IMR-90 (cell line): ENCODE data around the gene CADM1. TPM values are rescaled to one million over a fixed set of nuclear protein-coding genes. Genes with fewer than 3 reads are reported as not detected.

ENCODE experiments used
- ATAC-seq: fragments of 200-7000 bp; cut with Tn5 transposase; 2 replicates; pipeline ENCODE4 v1.9.1; 2020; ENCODE audit warnings: low read depth, mild to moderate bottlenecking, moderate library complexity
- BruUV-seq: library from RNA; stranded (reverse); fragments of 400-500 nt; replicated peaks from 2 replicates; lab custom pipeline; 2021; lab: Mats Ljungman, UMichigan
- CTCF ChIA-PET: fragments of 300-600 bp; formaldehyde crosslinking; extraction: SDS; loops from one replicate; lab custom pipeline; 2021; ENCODE audit warnings: antibody characterized with exemption; lab: Yijun Ruan, JAX
- POLR2A ChIA-PET: fragments of 300-600 bp; sonication (Branson Sonifier 250); formaldehyde crosslinking; loops from one replicate; lab custom pipeline; 2022; ENCODE audit warnings: antibody characterized with exemption; ENCODE audit not compliant: unreplicated experiment; lab: Charles Lee
- DNase-seq: peaks from one replicate; pipeline ENCODE4 v3.0.0; 2013
- H2AFZ ChIP-seq: replicated peaks from 2 replicates; pipeline ENCODE3; 2013; ENCODE audit warnings: low read length, mild to moderate bottlenecking; ENCODE audit not compliant: poor library complexity
- H2AK5ac ChIP-seq: 2 replicates; pipeline ENCODE4 v1.6.1; 2013; ENCODE audit warnings: low read depth, low read length, inconsistent platforms
- H2AK9ac ChIP-seq: replicated peaks from 2 replicates; pipeline ENCODE3; 2013; ENCODE audit warnings: mild to moderate bottlenecking, low read depth, low read length, moderate library complexity; ENCODE audit not compliant: poor library complexity
- H2BK120ac ChIP-seq: 2 replicates; pipeline ENCODE4 v1.6.1; 2013; ENCODE audit warnings: low read depth, low read length, inconsistent platforms
- H2BK15ac ChIP-seq: 3 replicates; pipeline ENCODE4 v1.6.1; 2013; ENCODE audit warnings: low read depth, low read length, inconsistent platforms
- H2BK20ac ChIP-seq: 2 replicates; pipeline ENCODE4 v1.6.1; 2013; ENCODE audit warnings: low read depth, mild to moderate bottlenecking, inconsistent platforms, low read length, moderate library complexity
- H2BK5ac ChIP-seq: 2 replicates; pipeline ENCODE4 v1.6.1; 2013; ENCODE audit warnings: mild to moderate bottlenecking, low read depth, low read length, inconsistent platforms; ENCODE audit not compliant: poor library complexity, severe bottlenecking
- H3K14ac ChIP-seq: replicated peaks from 2 replicates; pipeline ENCODE4 v1.6.1; 2013; ENCODE audit warnings: low read depth, low read length, inconsistent platforms
- H3K18ac ChIP-seq: 2 replicates; pipeline ENCODE4 v1.6.1; 2013; ENCODE audit warnings: low read depth, low read length, control low read depth
- H3K23ac ChIP-seq: 2 replicates; pipeline ENCODE4 v1.6.1; 2013; ENCODE audit warnings: low read depth, low read length, inconsistent platforms
- H3K27ac ChIP-seq: 2 replicates; pipeline ENCODE4 v1.5.1; 2013; ENCODE audit warnings: mild to moderate bottlenecking, control low read depth, low read length; ENCODE audit not compliant: insufficient read depth
- H3K27me3 ChIP-seq: 2 replicates; pipeline ENCODE4 v1.6.1; 2013; ENCODE audit warnings: low read length; ENCODE audit not compliant: control insufficient read depth, insufficient read depth
- H3K36me3 ChIP-seq: 2 replicates; pipeline ENCODE4 v1.6.1; 2013; ENCODE audit warnings: low read length, mixed read lengths; ENCODE audit not compliant: control insufficient read depth, insufficient read depth
- H3K4ac ChIP-seq: 2 replicates; pipeline ENCODE4 v1.6.1; 2013; ENCODE audit warnings: low read depth, low read length, inconsistent platforms
- H3K4me1 ChIP-seq: 2 replicates; pipeline ENCODE4 v1.6.1; 2013; ENCODE audit warnings: low read length, mixed read lengths; ENCODE audit not compliant: control insufficient read depth, insufficient read depth
- H3K4me2 ChIP-seq: 2 replicates; pipeline ENCODE4 v1.6.1; 2013; ENCODE audit warnings: low read depth, mild to moderate bottlenecking, control low read depth, low read length, moderate library complexity
- H3K4me3 ChIP-seq: 2 replicates; pipeline ENCODE4 v1.5.1; 2013; ENCODE audit warnings: low read depth, mild to moderate bottlenecking, control low read depth, low read length, moderate library complexity; ENCODE audit not compliant: insufficient read depth
- H3K56ac ChIP-seq: 2 replicates; pipeline ENCODE4 v1.6.1; 2013; ENCODE audit warnings: low read length, inconsistent platforms; ENCODE audit not compliant: insufficient read depth; ENCODE audit errors: extremely low read depth
- H3K79me1 ChIP-seq, 2 experiments: 2 replicates each; pipeline ENCODE4 v1.6.1; 2013; ENCODE audit warnings: low read length in 2 of 2, inconsistent platforms in 1 of 2, low read depth in 1 of 2
- H3K9ac ChIP-seq: 2 replicates; pipeline ENCODE4 v1.6.1; 2013; ENCODE audit warnings: low read depth, low read length, control low read depth
- H3K9me1 ChIP-seq: 2 replicates; pipeline ENCODE4 v1.6.1; 2013; ENCODE audit warnings: low read length, inconsistent platforms; ENCODE audit not compliant: insufficient read depth
- H3K9me3 ChIP-seq: 2 replicates; pipeline ENCODE4 v1.6.1; 2013; ENCODE audit warnings: low read length; ENCODE audit not compliant: control insufficient read depth, insufficient read depth
- H4K20me1 ChIP-seq: 2 replicates; pipeline ENCODE4 v1.6.1; 2013; ENCODE audit warnings: low read length, inconsistent platforms; ENCODE audit not compliant: insufficient read depth
- H4K5ac ChIP-seq: 2 replicates; pipeline ENCODE4 v1.6.1; 2013; ENCODE audit warnings: mild to moderate bottlenecking, low read depth, low read length, control low read depth
- H4K8ac ChIP-seq, 2 experiments: 2 replicates each; pipeline ENCODE4 v1.6.1; 2013; ENCODE audit warnings: low read depth in 2 of 2, low read length in 2 of 2, control low read depth in 1 of 2, inconsistent platforms in 1 of 2
- H4K91ac ChIP-seq: 2 replicates; pipeline ENCODE4 v1.6.1; 2013; ENCODE audit warnings: low read depth, low read length, inconsistent platforms; ENCODE audit not compliant: insufficient read depth
- BHLHE40 ChIP-seq: fragments of 150-350 bp; IDR thresholded peaks from 2 replicates; pipeline ENCODE4 v1.6.1; 2016; ENCODE audit warnings: mild to moderate bottlenecking, low read depth, low read length
- CEBPB ChIP-seq: IDR thresholded peaks from 2 replicates; pipeline ENCODE4 v1.6.1; 2012; ENCODE audit warnings: low read depth, low read length, improper control_type of control experiment
- CHD1 ChIP-seq: IDR thresholded peaks from 2 replicates; pipeline ENCODE4 v1.6.1; 2012; ENCODE audit warnings: low read depth, low read length, improper control_type of control experiment
- CTCF ChIP-seq: conservative IDR thresholded peaks from 2 replicates; pipeline ENCODE4 v1.5.1; 2012; ENCODE audit warnings: mild to moderate bottlenecking, low read depth, low read length, improper control_type of control experiment
- ELK1 ChIP-seq: fragments of 150-350 bp; IDR thresholded peaks from 2 replicates; pipeline ENCODE4 v1.6.1; 2016; ENCODE audit warnings: low read depth, mild to moderate bottlenecking, low read length, moderate library complexity, borderline replicate concordance
- FOS ChIP-seq: fragments of 150-350 bp; IDR thresholded peaks from 2 replicates; pipeline ENCODE4 v1.6.1; 2016; ENCODE audit warnings: low read depth, low read length
- MAFK ChIP-seq: IDR thresholded peaks from 2 replicates; pipeline ENCODE4 v1.6.1; 2012; ENCODE audit warnings: low read depth, low read length, improper control_type of control experiment
- MAZ ChIP-seq: IDR thresholded peaks from 2 replicates; pipeline ENCODE4 v1.6.1; 2012; ENCODE audit warnings: low read depth, mild to moderate bottlenecking, low read length, improper control_type of control experiment, moderate library complexity, borderline replicate concordance
- MXI1 ChIP-seq: IDR thresholded peaks from 2 replicates; pipeline ENCODE4 v1.6.1; 2012; ENCODE audit warnings: low read depth, mild to moderate bottlenecking, low read length, moderate library complexity, borderline replicate concordance
- NFE2L2 ChIP-seq: fragments of 150-350 bp; IDR thresholded peaks from 2 replicates; pipeline ENCODE4 v1.6.1; 2016; ENCODE audit warnings: low read depth, mild to moderate bottlenecking, low read length
- POLR2A ChIP-seq: IDR thresholded peaks from 2 replicates; pipeline ENCODE4 v1.6.1; 2012; ENCODE audit warnings: mild to moderate bottlenecking, low read depth, low read length
- RCOR1 ChIP-seq: IDR thresholded peaks from 2 replicates; pipeline ENCODE4 v1.6.1; 2012; ENCODE audit warnings: mild to moderate bottlenecking, low read length, improper control_type of control experiment; ENCODE audit not compliant: insufficient replicate concordance
- USF2 ChIP-seq: fragments of 150-350 bp; IDR thresholded peaks from 2 replicates; pipeline ENCODE4 v1.6.1; 2017; ENCODE audit warnings: mild to moderate bottlenecking, antibody characterized with exemption, low read length, low read depth
- WGBS, 2 experiments: methylation state at CpG; one replicate each; pipeline versions ENCODE4 v1.1.5 to v1.1.7; 2013; ENCODE audit warnings: missing lambda C conversion rate in 2 of 2; ENCODE audit not compliant: insufficient read length in 1 of 2; ENCODE audit errors: extremely low coverage in 2 of 2; 5-methylcytosine and 5-hydroxymethylcytosine counted together
- dilution Hi-C: fragments of 300-500 bp; cut with HindIII; formaldehyde crosslinking; loops from one replicate; pipeline ENCODE4 v1.14.3; 2018; ENCODE audit warnings: low sequenced_read_pairs; ENCODE audit not compliant: unreplicated experiment
- in situ Hi-C: fragments of 300-500 bp; cut with MboI; formaldehyde crosslinking; loops from 3 replicates; pipeline ENCODE4 v1.14.3; 2019; ENCODE audit warnings: low sequenced_read_pairs, inconsistent platforms, mixed read lengths
- intact Hi-C: fragments of 100-400 bp; cut with micrococcal nuclease; formaldehyde crosslinking; loops from 2 replicates; pipeline ENCODE4 v1.10.0; 2022
- polyA plus RNA-seq, 3 experiments: library from polyadenylated mRNA; depleted of rRNA; stranded (reverse); fragments of >200 nt; gene quantifications; 2 replicates each; pipeline ENCODE4 v1.2.3, GENCODE V29; 2012; ENCODE audit warnings: low replicate concordance in 1 of 3
- total RNA-seq: library from RNA; depleted of rRNA; stranded (reverse); fragments of >200 nt; gene quantifications from 2 replicates; pipeline ENCODE4 v1.2.3, GENCODE V29; 2012

Gene CADM1
- total and polyA plus RNA-seq, 2 of the 4 experiments (the other 2 are of a cell fraction), result 28.8 to 77.1 TPM

GRCh38 chr11:115477410-115477809, 26.8 kb downstream of the CADM1 start:
- DNase-seq (no peak), ATAC-seq (no peak)
- no peak overlapping the region for H2BK5ac ChIP-seq
- no peaks in the 10 kb centered on the region; the same call in 1 of the 2 replicates for H3K9me1 ChIP-seq
- no peak overlapping the region for H3K56ac ChIP-seq
- no peak overlapping the region for H4K5ac ChIP-seq
- H3K9me3 ChIP-seq, result no peaks in the 10 kb centered on the region
- H3K27me3 ChIP-seq, result no peaks in the 10 kb centered on the region
- no peak overlapping the region for H2BK120ac ChIP-seq
- no peaks in the 10 kb centered on the region for H3K4me1 ChIP-seq
- H4K91ac ChIP-seq, result no peak overlapping the region
- no peaks in the 10 kb centered on the region for H3K36me3 ChIP-seq
- no peak overlapping the region for H3K9ac ChIP-seq
- no peak overlapping the region for H3K14ac ChIP-seq
- intact Hi-C loops, result no loop called here
- H2BK15ac ChIP-seq, result no peak overlapping the region
- H3K4ac ChIP-seq, result no peak overlapping the region
- in situ Hi-C loops, result no loop called here
- TF ChIP-seq MAZ (no peak), CTCF (no peak), MAFK (no peak), FOS (no peak), RCOR1 (no peak), POLR2A (no peak), CHD1 (no peak), MXI1 (no peak), CEBPB (no peak), USF2 (no peak), BHLHE40 (no peak), ELK1 (no peak), NFE2L2 (no peak)
- 0 out of 4 replicates have a peak, but pooled peaks cover 0 to 5% of the 10 kb centered on the region in 2 experiments for H3K79me1 ChIP-seq
- H4K8ac ChIP-seq, result no peak overlapping the region
- no peak overlapping the region for H3K18ac ChIP-seq
- H2BK20ac ChIP-seq, result no peak overlapping the region
- BruUV-seq, result no TSS peak
- dilution Hi-C loops, result no loop called here
- no peak overlapping the region for H2AK5ac ChIP-seq
- ChIA-PET CTCF (no interaction called here), POLR2A (no interaction called here)
- no peak overlapping the region for H3K4me3 ChIP-seq
- WGBS, 2 experiments, result no CpG with 5 or more reads among the region's 1 CpG
- H3K23ac ChIP-seq, result no peak overlapping the region
- no peaks in the 10 kb centered on the region for H4K20me1 ChIP-seq
- no peak overlapping the region for H2AK9ac ChIP-seq
- no peak overlapping the region for H3K27ac ChIP-seq
- no peak overlapping the region for H2AFZ ChIP-seq
- no peak overlapping the region for H3K4me2 ChIP-seq
